Fibroblast of lung (primary cell): ENCODE results near the gene PPM1D. TPM values are rescaled to one million over a fixed set of nuclear protein-coding genes. Genes with fewer than 3 reads are reported as not detected.
"Not testable (repeated sequence)": the region's sequence is repeated elsewhere in the genome, so short reads cannot be mapped to it uniquely, and the experiment has no call there.

ENCODE experiments used
- DNase-seq, 2 donors: peaks; one replicate each; pipeline versions ENCODE4 v3.0.0 to v3.0.0-alpha.2; 2010; ENCODE audit warnings: low read depth in 2 of 2
- H2AFZ ChIP-seq: 2 replicates; pipeline ENCODE4 v1.5.1; 2012; ENCODE audit warnings: low read length, control low read depth, inconsistent platforms
- H3K27ac ChIP-seq: 2 replicates; pipeline ENCODE4 v1.5.1; 2011; ENCODE audit warnings: low read length, control low read depth; ENCODE audit not compliant: insufficient read depth
- H3K27me3 ChIP-seq: 2 replicates; pipeline ENCODE4 v1.5.1; 2011; ENCODE audit warnings: mild to moderate bottlenecking, low read length; ENCODE audit not compliant: control insufficient read depth, insufficient read depth
- H3K36me3 ChIP-seq: 2 replicates; pipeline ENCODE4 v1.5.1; 2011; ENCODE audit warnings: low read length; ENCODE audit not compliant: control insufficient read depth, insufficient read depth
- H3K4me1 ChIP-seq: 2 replicates; pipeline ENCODE4 v1.5.1; 2011; ENCODE audit warnings: low read length; ENCODE audit not compliant: control insufficient read depth, insufficient read depth; ENCODE audit errors: extremely low read depth
- H3K4me2 ChIP-seq: 2 replicates; pipeline ENCODE4 v1.5.1; 2011; ENCODE audit warnings: low read length, control low read depth; ENCODE audit not compliant: insufficient read depth; ENCODE audit errors: extremely low read depth
- H3K4me3 ChIP-seq, 4 experiments: fragments of 200-600 bp in 1 of 4; sonication (generic) in 1 of 4; replicated peaks in 1 of 4; 2 replicates each; pipeline ENCODE4 v1.5.1; 2011 to 2016; ENCODE audit warnings: low read length in 4 of 4, low read depth in 3 of 4, mild to moderate bottlenecking in 3 of 4, control low read depth in 2 of 4, inconsistent platforms in 1 of 4, mixed read lengths in 1 of 4; ENCODE audit not compliant: insufficient read depth in 1 of 4; ENCODE audit errors: control extremely low read depth in 1 of 4
- H3K79me2 ChIP-seq: 2 replicates; pipeline ENCODE4 v1.5.1; 2012; ENCODE audit warnings: mild to moderate bottlenecking, low read length, inconsistent platforms; ENCODE audit not compliant: control insufficient read depth, insufficient read depth
- H3K9ac ChIP-seq: 2 replicates; pipeline ENCODE4 v1.5.1; 2011; ENCODE audit warnings: mild to moderate bottlenecking, low read length, control low read depth; ENCODE audit not compliant: insufficient read depth
- H3K9me3 ChIP-seq: 2 replicates; pipeline ENCODE4 v1.5.1; 2012; ENCODE audit warnings: low read depth, low read length; ENCODE audit not compliant: control insufficient read depth, insufficient read depth
- H4K20me1 ChIP-seq: 2 replicates; pipeline ENCODE4 v1.5.1; 2011; ENCODE audit warnings: low read length; ENCODE audit not compliant: control insufficient read depth, insufficient read depth; ENCODE audit errors: extremely low read depth
- CTCF ChIP-seq, 2 donors: IDR thresholded peaks in 1 of 2; conservative IDR thresholded peaks in 1 of 2; 1 replicate in 1 of 2; 2 replicates in 1 of 2; pipeline ENCODE4 v1.5.1; 2011 to 2012; ENCODE audit warnings: low read length in 2 of 2, control low read depth in 1 of 2, inconsistent platforms in 1 of 2, low read depth in 1 of 2, mild to moderate bottlenecking in 1 of 2
- EZH2 ChIP-seq: IDR thresholded peaks from 2 replicates; pipeline ENCODE4 v1.5.1; 2012; ENCODE audit warnings: low read length, control low read depth, mild to moderate bottlenecking; ENCODE audit errors: missing control alignments
- polyA plus RNA-seq, 2 donors: library from polyadenylated mRNA; depleted of rRNA in 1 of 2; stranded (reverse) in 1 of 2; unstranded in 1 of 2; fragments of >200 nt; gene quantifications; 2 replicates each; pipeline ENCODE4 v1.2.1, GENCODE V29; 2011 to 2012; ENCODE audit warnings: missing spikeins in 1 of 2
- total RNA-seq: library from RNA; depleted of rRNA; stranded (reverse); fragments of >200 nt; gene quantifications from 2 replicates; pipeline ENCODE4 v1.2.1, GENCODE V29; 2014

Gene PPM1D
- total and polyA plus RNA-seq, 2 donors (not counting 1 experiment from before 2014, with no cell fraction given): 6.8 to 12.4 TPM

- no peaks in the 10 kb centered on the region for H3K4me1 ChIP-seq
- TF ChIP-seq EZH2: no peak
- TF ChIP-seq CTCF (conservative IDR thresholded peaks at IDR 0.05 in 1 of 2, IDR thresholded peaks at IDR 0.05 in 1 of 2; ENCODE audit: low read depth in 1 of 2, low read length in 2 of 2): no peak
- no peak overlapping the region for H2AFZ ChIP-seq
- H3K9me3 ChIP-seq: no peaks in the 10 kb centered on the region
- no peak for DNase-seq
- no peaks in the 10 kb centered on the region for H3K79me2 ChIP-seq
- H3K36me3 ChIP-seq: no peaks in the 10 kb centered on the region
- H3K4me2 ChIP-seq: no peak overlapping the region
- H3K9ac ChIP-seq: no peak overlapping the region
- H3K27ac ChIP-seq: no peak overlapping the region
- H3K27me3 ChIP-seq: no peaks in the 10 kb centered on the region
- H3K4me3 ChIP-seq: no peak overlapping the region
- H4K20me1 ChIP-seq: no peaks in the 10 kb centered on the region
Observed at GRCh38 chr17:60665602-60666001, 65.6 kb downstream of the PPM1D start.

GRCh38 chr17:60668741-60669140, 68.7 kb downstream of the PPM1D start:
- H3K36me3 ChIP-seq, H3K27ac ChIP-seq, H2AFZ ChIP-seq, H3K4me2 ChIP-seq, H3K4me1 ChIP-seq, H4K20me1 ChIP-seq, DNase-seq, H3K79me2 ChIP-seq, H3K9ac ChIP-seq, H3K9me3 ChIP-seq, H3K27me3 ChIP-seq, H3K4me3 ChIP-seq: not testable (repeated sequence)

GRCh38 chr17:60671482-60671881, 71.5 kb downstream of the PPM1D start:
- DNase-seq: no peak
- Histone ChIP-seq H3K27ac (no peak overlapping the region), H3K9me3 (no peaks in the 10 kb centered on the region), H3K9ac (no peak overlapping the region), H4K20me1 (no peaks in the 10 kb centered on the region), H3K27me3 (no peaks in the 10 kb centered on the region), H3K4me1 (no peaks in the 10 kb centered on the region), H3K4me2 (no peak overlapping the region), H3K79me2 (no peaks in the 10 kb centered on the region), H3K4me3 (no peak overlapping the region), H3K36me3 (no peaks in the 10 kb centered on the region), H2AFZ (no peak overlapping the region)
- TF ChIP-seq CTCF (conservative IDR thresholded peaks at IDR 0.05 in 1 of 2, IDR thresholded peaks at IDR 0.05 in 1 of 2; ENCODE audit: low read depth in 1 of 2, low read length in 2 of 2): no peak
- TF ChIP-seq EZH2: no peak

GRCh38 chr17:60674637-60675036, 74.6 kb downstream of the PPM1D start:
- not testable (repeated sequence) for H2AFZ ChIP-seq, H3K9ac ChIP-seq, H4K20me1 ChIP-seq, H3K79me2 ChIP-seq, H3K36me3 ChIP-seq, H3K27me3 ChIP-seq, H3K4me3 ChIP-seq, H3K9me3 ChIP-seq, H3K27ac ChIP-seq, H3K4me1 ChIP-seq, DNase-seq, H3K4me2 ChIP-seq
